ENCODE results near the gene TMPRSS7.

TMPRSS7 gene

GRCh38 chr3:112121577-112122547 is 87.3 kb downstream of the TMPRSS7 start:
- no peak for DNase-seq (ENCODE audit: extremely low spot score, insufficient read length, low read depth)
- peak; percentile 54 for FAIRE-seq

GRCh38 chr3:112122870-112123269 is 88.3 kb downstream of the TMPRSS7 start:
- FAIRE-seq = no peak

GRCh38 chr3:112123548-112123947 is 89.0 kb downstream of the TMPRSS7 start:
- peak; percentile 52 for FAIRE-seq

More at GRCh38 chr3:112122870-112123269, 88.3 kb downstream of the TMPRSS7 start:
- DNase-seq (ENCODE audit: extremely low spot score, insufficient read length, low read depth) = no peak

GRCh38 chr3:112124907-112125607 is 90.5 kb downstream of the TMPRSS7 start:
- DNase-seq (ENCODE audit: extremely low spot score, insufficient read length, low read depth) (no peak), FAIRE-seq (no peak)

More at GRCh38 chr3:112123548-112123947, 89.0 kb downstream of the TMPRSS7 start:
- DNase-seq (ENCODE audit: extremely low spot score, insufficient read length, low read depth) = no peak

- DNase-seq (ENCODE audit: extremely low spot score, insufficient read length, low read depth) (no peak), FAIRE-seq (peak; percentile 21)
These were observed 92.0 kb downstream of the TMPRSS7 start for GRCh38 chr3:112126511-112126911.

- peak; percentile 91 for FAIRE-seq
- no peak for DNase-seq (ENCODE audit: extremely low spot score, insufficient read length, low read depth)
These were observed 93.3 kb downstream of the TMPRSS7 start for GRCh38 chr3:112127522-112128494.

GRCh38 chr3:112128843-112129727 is 94.5 kb downstream of the TMPRSS7 start:
- FAIRE-seq (peak; percentile 95), DNase-seq (ENCODE audit: extremely low spot score, insufficient read length, low read depth) (no peak)

- peak; percentile 81 for FAIRE-seq
- DNase-seq (ENCODE audit: extremely low spot score, insufficient read length, low read depth) = no peak
These were observed 95.5 kb downstream of the TMPRSS7 start for GRCh38 chr3:112129925-112130637.

- peak; percentile 67 for FAIRE-seq
- no peak for DNase-seq (ENCODE audit: extremely low spot score, insufficient read length, low read depth)
These were observed 96.1 kb downstream of the TMPRSS7 start for GRCh38 chr3:112130638-112130993.

Measured in GM18507 (cell line).